ENCODE data around the gene SLC9A9. TPM values are rescaled to one million over a fixed set of nuclear protein-coding genes. Genes with fewer than 3 reads are reported as not detected.

The SLC9A9 gene
- total RNA-seq, 4 donors from 2014 or later, result 1.7 to 8.2 (median 3.6) TPM

- peaks cover 0 to 5% of the 10 kb centered on the region in 2 donors for H3K4me1 ChIP-seq
- intact Hi-C loops (cut with DNase I; ENCODE audit: low total_unique reads) (no loop called here), in situ Hi-C loops (cut with MboI; ENCODE audit: low sequenced_read_pairs in 4 of 4) (no loop called here)
- H3K36me3 ChIP-seq, result no peaks in the 10 kb centered on the region
- H3K4me3 ChIP-seq, result no peak overlapping the region
- TF ChIP-seq, protein P1, sequence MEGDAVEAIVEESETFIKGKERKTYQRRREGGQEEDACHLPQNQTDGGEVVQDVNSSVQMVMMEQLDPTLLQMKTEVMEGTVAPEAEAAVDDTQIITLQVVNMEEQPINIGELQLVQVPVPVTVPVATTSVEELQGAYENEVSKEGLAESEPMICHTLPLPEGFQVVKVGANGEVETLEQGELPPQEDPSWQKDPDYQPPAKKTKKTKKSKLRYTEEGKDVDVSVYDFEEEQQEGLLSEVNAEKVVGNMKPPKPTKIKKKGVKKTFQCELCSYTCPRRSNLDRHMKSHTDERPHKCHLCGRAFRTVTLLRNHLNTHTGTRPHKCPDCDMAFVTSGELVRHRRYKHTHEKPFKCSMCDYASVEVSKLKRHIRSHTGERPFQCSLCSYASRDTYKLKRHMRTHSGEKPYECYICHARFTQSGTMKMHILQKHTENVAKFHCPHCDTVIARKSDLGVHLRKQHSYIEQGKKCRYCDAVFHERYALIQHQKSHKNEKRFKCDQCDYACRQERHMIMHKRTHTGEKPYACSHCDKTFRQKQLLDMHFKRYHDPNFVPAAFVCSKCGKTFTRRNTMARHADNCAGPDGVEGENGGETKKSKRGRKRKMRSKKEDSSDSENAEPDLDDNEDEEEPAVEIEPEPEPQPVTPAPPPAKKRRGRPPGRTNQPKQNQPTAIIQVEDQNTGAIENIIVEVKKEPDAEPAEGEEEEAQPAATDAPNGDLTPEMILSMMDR (IDR thresholded peaks at IDR 0.05 in 4 of 5, conservative IDR thresholded peaks at IDR 0.05 in 1 of 5), result no peak
- TF ChIP-seq POLR2A (IDR thresholded peaks at IDR 0.05), result no peak
- no peaks in the 10 kb centered on the region for H3K9me3 ChIP-seq
- no peak overlapping the region for H3K27ac ChIP-seq
- no peak for ATAC-seq
- no peak for DNase-seq
- no peaks in the 10 kb centered on the region for H3K27me3 ChIP-seq
Observed at GRCh38 chr3:143825513-143825912, 22.8 kb downstream of the SLC9A9 start.

- Histone ChIP-seq H3K27me3 (no peaks in the 10 kb centered on the region), H3K36me3 (no peaks in the 10 kb centered on the region), H3K4me1 (no peaks in the 10 kb centered on the region), H3K9me3 (no peaks in the 10 kb centered on the region), H3K4me3 (no peak overlapping the region), H3K27ac (no peak overlapping the region)
- TF ChIP-seq, protein P1 (IDR thresholded peaks at IDR 0.05 in 4 of 5, conservative IDR thresholded peaks at IDR 0.05 in 1 of 5), result no peak
- no peak for TF ChIP-seq POLR2A (IDR thresholded peaks at IDR 0.05)
- in situ Hi-C loops (cut with MboI; ENCODE audit: low sequenced_read_pairs in 4 of 4), result no loop called here
- ATAC-seq (no peak), DNase-seq (no peak)
- intact Hi-C loops (cut with DNase I; ENCODE audit: low total_unique reads), result no loop called here
Observed at GRCh38 chr3:143824735-143825385, 23.4 kb downstream of the SLC9A9 start.

- intact Hi-C loops (cut with DNase I; ENCODE audit: low total_unique reads), result no loop called here
- Histone ChIP-seq H3K9me3 (no peaks in the 10 kb centered on the region), H3K36me3 (no peaks in the 10 kb centered on the region), H3K4me3 (no peak overlapping the region), H3K27ac (no peak overlapping the region), H3K27me3 (no peaks in the 10 kb centered on the region), H3K4me1 (no peaks in the 10 kb centered on the region)
- TF ChIP-seq, protein P1 (IDR thresholded peaks at IDR 0.05 in 4 of 5, conservative IDR thresholded peaks at IDR 0.05 in 1 of 5), result no peak
- TF ChIP-seq POLR2A (IDR thresholded peaks at IDR 0.05), result no peak
- no peak for ATAC-seq
- DNase-seq, result no peak
- in situ Hi-C loops (cut with MboI; ENCODE audit: low sequenced_read_pairs in 4 of 4), result no loop called here
Observed at GRCh38 chr3:143822798-143823197, 25.5 kb downstream of the SLC9A9 start.

- no peak for ATAC-seq
- in situ Hi-C loops (cut with MboI; ENCODE audit: low sequenced_read_pairs in 4 of 4), result no loop called here
- H3K4me1 ChIP-seq, result no peaks in the 10 kb centered on the region
Observed at GRCh38 chr3:143822374-143822773, 25.9 kb downstream of the SLC9A9 start.

More at GRCh38 chr3:143822374-143822773, 25.9 kb downstream of the SLC9A9 start:
- intact Hi-C loops (cut with DNase I; ENCODE audit: low total_unique reads), result no loop called here
- no peak for DNase-seq
- H3K9me3 ChIP-seq, result no peaks in the 10 kb centered on the region
- TF ChIP-seq, protein P1 (IDR thresholded peaks at IDR 0.05 in 4 of 5, conservative IDR thresholded peaks at IDR 0.05 in 1 of 5), result no peak
- no peak for TF ChIP-seq POLR2A (IDR thresholded peaks at IDR 0.05)
- no peaks in the 10 kb centered on the region for H3K27me3 ChIP-seq
- no peak overlapping the region for H3K4me3 ChIP-seq
- H3K36me3 ChIP-seq, result no peaks in the 10 kb centered on the region
- no peak overlapping the region for H3K27ac ChIP-seq
